H9 (cell line): Measurements from ENCODE around the gene ATAD2B. TPM values are rescaled to one million over a fixed set of nuclear protein-coding genes. Genes with fewer than 3 reads are reported as not detected.

Experiments
- DNase-seq: peaks from one replicate; pipeline ENCODE4 v3.0.0-alpha.2; 2017
- H2AFZ ChIP-seq: one replicate; pipeline ENCODE4 v1.6.1; 2013; ENCODE audit warnings: mild to moderate bottlenecking, low read length, control low read depth, moderate library complexity
- H2AK5ac ChIP-seq: 2 replicates; pipeline ENCODE4 v1.6.1; 2013; ENCODE audit warnings: low read length, control low read depth, mixed read lengths; ENCODE audit not compliant: insufficient read length
- H2BK120ac ChIP-seq: one replicate; pipeline ENCODE4 v1.6.1; 2013; ENCODE audit warnings: low read depth, mild to moderate bottlenecking, low read length, control low read depth, inconsistent platforms; ENCODE audit not compliant: poor library complexity, severe bottlenecking
- H2BK12ac ChIP-seq: 2 replicates; pipeline ENCODE4 v1.6.1; 2013; ENCODE audit warnings: low read length, control low read depth, mixed read lengths, low read depth; ENCODE audit not compliant: insufficient read length
- H2BK15ac ChIP-seq: 2 replicates; pipeline ENCODE4 v1.6.1; 2013; ENCODE audit warnings: low read depth, low read length, control low read depth
- H2BK20ac ChIP-seq: one replicate; pipeline ENCODE4 v1.6.1; 2013; ENCODE audit warnings: low read depth, mild to moderate bottlenecking, low read length, control low read depth, inconsistent platforms; ENCODE audit not compliant: poor library complexity, severe bottlenecking
- H2BK5ac ChIP-seq: 2 replicates; pipeline ENCODE4 v1.6.1; 2013; ENCODE audit warnings: low read length, control low read depth, mixed read lengths; ENCODE audit not compliant: insufficient read length
- H3K14ac ChIP-seq: 2 replicates; pipeline ENCODE4 v1.6.1; 2013; ENCODE audit warnings: low read length, control low read depth; ENCODE audit not compliant: insufficient read depth
- H3K18ac ChIP-seq: 2 replicates; pipeline ENCODE4 v1.6.1; 2013; ENCODE audit warnings: low read depth, mild to moderate bottlenecking, mixed read lengths, low read length, control low read depth; ENCODE audit not compliant: insufficient read length
- H3K23ac ChIP-seq: 2 replicates; pipeline ENCODE4 v1.6.1; 2013; ENCODE audit warnings: low read length, control low read depth, mixed read lengths, low read depth; ENCODE audit not compliant: insufficient read length
- H3K23me2 ChIP-seq: 2 replicates; pipeline ENCODE4 v1.6.1; 2013; ENCODE audit warnings: low read depth, mild to moderate bottlenecking, mixed read lengths, low read length, control low read depth; ENCODE audit not compliant: insufficient read length, poor library complexity, severe bottlenecking
- H3K27ac ChIP-seq: 2 replicates; pipeline ENCODE4 v1.5.1; 2013; ENCODE audit warnings: low read length, control low read depth, mixed read lengths, low read depth; ENCODE audit not compliant: insufficient read length
- H3K27me3 ChIP-seq: 2 replicates; pipeline ENCODE4 v1.6.1; 2013; ENCODE audit warnings: low read length, control low read depth, inconsistent platforms; ENCODE audit not compliant: insufficient read depth
- H3K4ac ChIP-seq: 2 replicates; pipeline ENCODE4 v1.6.1; 2013; ENCODE audit warnings: low read depth, mild to moderate bottlenecking, control low read depth, inconsistent platforms, low read length, moderate library complexity
- H3K4me1 ChIP-seq: 2 replicates; pipeline ENCODE4 v1.6.1; 2013; ENCODE audit warnings: low read length, control low read depth, inconsistent platforms; ENCODE audit not compliant: insufficient read depth
- H3K4me2 ChIP-seq: 2 replicates; pipeline ENCODE4 v1.6.1; 2013; ENCODE audit warnings: low read length, control low read depth, mixed read lengths; ENCODE audit not compliant: insufficient read length, insufficient read depth
- H3K56ac ChIP-seq: 2 replicates; pipeline ENCODE4 v1.6.1; 2013; ENCODE audit warnings: low read depth, mild to moderate bottlenecking, mixed read lengths, low read length, control low read depth; ENCODE audit not compliant: insufficient read length
- H3K79me1 ChIP-seq: 2 replicates; pipeline ENCODE4 v1.6.1; 2013; ENCODE audit warnings: low read depth, mild to moderate bottlenecking, moderate library complexity, low read length, control low read depth, inconsistent platforms; ENCODE audit not compliant: insufficient read depth, poor library complexity, severe bottlenecking
- H3K79me2 ChIP-seq: 2 replicates; pipeline ENCODE4 v1.6.1; 2013; ENCODE audit warnings: low read length, control low read depth, inconsistent platforms; ENCODE audit not compliant: insufficient read depth
- H3K9ac ChIP-seq: 2 replicates; pipeline ENCODE4 v1.6.1; 2013; ENCODE audit warnings: low read length, control low read depth, mixed read lengths; ENCODE audit not compliant: insufficient read length; ENCODE audit errors: extremely low read depth
- H3K9me3 ChIP-seq: one replicate; pipeline ENCODE4 v1.6.1; 2013; ENCODE audit warnings: low read depth, low read length, inconsistent platforms; ENCODE audit not compliant: control insufficient read depth
- H3T11ph ChIP-seq: one replicate; pipeline ENCODE4 v1.6.1; 2013; ENCODE audit warnings: mild to moderate bottlenecking, low read length, control low read depth, inconsistent platforms
- H4K20me1 ChIP-seq: one replicate; pipeline ENCODE4 v1.6.1; 2013; ENCODE audit not compliant: control insufficient read depth, insufficient read length, insufficient read depth
- H4K5ac ChIP-seq: 2 replicates; pipeline ENCODE4 v1.6.1; 2013; ENCODE audit warnings: low read depth, mild to moderate bottlenecking, mixed read lengths, low read length, control low read depth; ENCODE audit not compliant: insufficient read length
- H4K8ac ChIP-seq: replicated peaks from 2 replicates; pipeline ENCODE4 v1.6.1; 2013; ENCODE audit warnings: low read length, control low read depth, mixed read lengths, low read depth; ENCODE audit not compliant: insufficient read length
- H4K91ac ChIP-seq: 2 replicates; pipeline ENCODE4 v1.6.1; 2013; ENCODE audit warnings: low read depth, mild to moderate bottlenecking, moderate library complexity, mixed read lengths, low read length, control low read depth; ENCODE audit not compliant: insufficient read length
- H3K27ac Mint-ChIP-seq, 3 experiments: 2 replicates in 2 of 3; 3 replicates in 1 of 3; pipeline ENCODE4 v1.8.0; 2020 to 2021; ENCODE audit warnings: mixed read lengths in 3 of 3, mild to moderate bottlenecking in 1 of 3, moderate library complexity in 1 of 3
- H3K27me3 Mint-ChIP-seq: 2 replicates; pipeline ENCODE4 v1.8.0; 2021; ENCODE audit warnings: low read depth, mild to moderate bottlenecking, moderate library complexity, mixed read lengths
- H3K36me3 Mint-ChIP-seq, 3 experiments: 2 replicates in 2 of 3; 3 replicates in 1 of 3; pipeline ENCODE4 v1.8.0; 2020 to 2021; ENCODE audit warnings: low read depth in 3 of 3, mixed read lengths in 3 of 3; ENCODE audit not compliant: insufficient read depth in 1 of 3
- H3K4me1 Mint-ChIP-seq, 2 experiments: 2 replicates each; pipeline ENCODE4 v1.8.0; 2020; ENCODE audit warnings: mixed read lengths in 2 of 2
- H3K4me3 Mint-ChIP-seq, 2 experiments: 2 replicates in 1 of 2; 3 replicates in 1 of 2; pipeline ENCODE4 v1.8.0; 2020 to 2021; ENCODE audit warnings: mild to moderate bottlenecking in 2 of 2, mixed read lengths in 2 of 2, moderate library complexity in 1 of 2
- H3K9me3 Mint-ChIP-seq, 2 experiments: 2 replicates in 1 of 2; 3 replicates in 1 of 2; pipeline ENCODE4 v1.8.0; 2020; ENCODE audit warnings: mild to moderate bottlenecking in 2 of 2, mixed read lengths in 2 of 2, moderate library complexity in 1 of 2
- WGBS: extraction: QIAGEN DNeasy Blood & Tissue Kit; methylation state at CpG from one replicate; pipeline ENCODE4 v1.1.7; 2013; ENCODE audit warnings: missing lambda C conversion rate, low lambda C conversion rate, mixed read lengths; ENCODE audit not compliant: insufficient read length; ENCODE audit errors: extremely low coverage; 5-methylcytosine and 5-hydroxymethylcytosine counted together
- total RNA-seq: library from RNA; stranded (reverse); gene quantifications from 2 replicates; pipeline ENCODE4 v1.2.1, GENCODE V29; 2021
- TF ChIP-seq, protein P1 (sequence below): fragments of 200-600 bp; sonication (generic); conservative IDR thresholded peaks from 3 replicates; pipeline ENCODE4 v1.8.0; 2021; ENCODE audit warnings: antibody characterized with exemption, mild to moderate bottlenecking

Gene ATAD2B
- total RNA-seq, 1 experiment from 2014 or later = 21.4 TPM

GRCh38 chr2:23867449-23867848 lies 59.5 kb downstream of the ATAD2B start:
- Histone ChIP-seq H3K27ac (no peak overlapping the region), H3K14ac (no peak overlapping the region), H3K4me2 (no peak overlapping the region), H3K4me1 (no peaks in the 10 kb centered on the region), H3K27me3 (no peaks in the 10 kb centered on the region), H3K79me1 (no peaks in the 10 kb centered on the region), H3K79me2 (no peaks in the 10 kb centered on the region), H3K9ac (no peak overlapping the region), H4K5ac (no peak overlapping the region), H4K20me1 (no peaks in the 10 kb centered on the region), H2AFZ (no peak overlapping the region), H3K56ac (no peak overlapping the region), H2AK5ac (no peak overlapping the region), H3K4ac (no peak overlapping the region), H4K8ac (no peak overlapping the region), H2BK12ac (no peak overlapping the region), H2BK120ac (no peak overlapping the region), H3K9me3 (no peaks in the 10 kb centered on the region), H4K91ac (no peak overlapping the region), H3K23me2 (no peaks in the 10 kb centered on the region), H3K18ac (no peak overlapping the region), H3K23ac (no peak overlapping the region), H2BK20ac (no peak overlapping the region), H2BK5ac (no peak overlapping the region), H2BK15ac (no peak overlapping the region), H3T11ph (no peak overlapping the region)
- DNase-seq = no peak
- H3K4me1 Mint-ChIP-seq = peaks cover 15 to 18% of the 10 kb centered on the region in 2 experiments
- H3K27ac Mint-ChIP-seq = no peak overlapping the region
- no peak overlapping the region for H3K4me3 Mint-ChIP-seq
- TF ChIP-seq, protein P1, sequence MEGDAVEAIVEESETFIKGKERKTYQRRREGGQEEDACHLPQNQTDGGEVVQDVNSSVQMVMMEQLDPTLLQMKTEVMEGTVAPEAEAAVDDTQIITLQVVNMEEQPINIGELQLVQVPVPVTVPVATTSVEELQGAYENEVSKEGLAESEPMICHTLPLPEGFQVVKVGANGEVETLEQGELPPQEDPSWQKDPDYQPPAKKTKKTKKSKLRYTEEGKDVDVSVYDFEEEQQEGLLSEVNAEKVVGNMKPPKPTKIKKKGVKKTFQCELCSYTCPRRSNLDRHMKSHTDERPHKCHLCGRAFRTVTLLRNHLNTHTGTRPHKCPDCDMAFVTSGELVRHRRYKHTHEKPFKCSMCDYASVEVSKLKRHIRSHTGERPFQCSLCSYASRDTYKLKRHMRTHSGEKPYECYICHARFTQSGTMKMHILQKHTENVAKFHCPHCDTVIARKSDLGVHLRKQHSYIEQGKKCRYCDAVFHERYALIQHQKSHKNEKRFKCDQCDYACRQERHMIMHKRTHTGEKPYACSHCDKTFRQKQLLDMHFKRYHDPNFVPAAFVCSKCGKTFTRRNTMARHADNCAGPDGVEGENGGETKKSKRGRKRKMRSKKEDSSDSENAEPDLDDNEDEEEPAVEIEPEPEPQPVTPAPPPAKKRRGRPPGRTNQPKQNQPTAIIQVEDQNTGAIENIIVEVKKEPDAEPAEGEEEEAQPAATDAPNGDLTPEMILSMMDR = no peak
- H3K36me3 Mint-ChIP-seq = peaks cover 5 to 39% (median 27%) of the 10 kb centered on the region in 3 experiments; a peak in 6 of 7 replicates
- H3K9me3 Mint-ChIP-seq = no peaks in the 10 kb centered on the region
- no peaks in the 10 kb centered on the region for H3K27me3 Mint-ChIP-seq
- no CpG with 5 or more reads among the region's 2 CpGs for WGBS
